PFSK-1 (cell line): ENCODE results near the gene GAD1.

Experiments
- FOXP2 ChIP-seq: optimal IDR thresholded peaks from 2 replicates; pipeline ENCODE3; 2011; ENCODE audit warnings: borderline replicate concordance, control low read depth, inconsistent platforms; ENCODE audit not compliant: insufficient read depth; ENCODE audit errors: extremely low read length, extremely low read depth
- POLR2AphosphoS5 ChIP-seq: IDR thresholded peaks from 2 replicates; pipeline ENCODE4 v1.6.1; 2012; ENCODE audit warnings: low read depth, mild to moderate bottlenecking, control low read depth, low read length, moderate library complexity
- SIN3A ChIP-seq: IDR thresholded peaks from 2 replicates; pipeline ENCODE4 v1.6.1; 2012; ENCODE audit warnings: mild to moderate bottlenecking, low read length, moderate library complexity, borderline replicate concordance; ENCODE audit not compliant: insufficient read depth
- TAF1 ChIP-seq: IDR thresholded peaks from 2 replicates; pipeline ENCODE4 v1.6.1; 2012; ENCODE audit warnings: low read length, control low read depth, borderline replicate concordance; ENCODE audit not compliant: insufficient read depth
- TF ChIP-seq, protein P1 (sequence below), 2 experiments: IDR thresholded peaks; 2 replicates each; pipeline versions ENCODE4 v1.6.1 to v1.8.0; 2011 to 2012; ENCODE audit warnings: low read depth in 2 of 2, low read length in 2 of 2, control low read depth in 1 of 2, inconsistent platforms in 1 of 2, mild to moderate bottlenecking in 1 of 2, moderate library complexity in 1 of 2; ENCODE audit not compliant: insufficient read depth in 1 of 2

The GAD1 gene

GRCh38 chr2:170774074-170774473 lies 42.6 kb upstream of the GAD1 start:
- TF ChIP-seq, protein P1, sequence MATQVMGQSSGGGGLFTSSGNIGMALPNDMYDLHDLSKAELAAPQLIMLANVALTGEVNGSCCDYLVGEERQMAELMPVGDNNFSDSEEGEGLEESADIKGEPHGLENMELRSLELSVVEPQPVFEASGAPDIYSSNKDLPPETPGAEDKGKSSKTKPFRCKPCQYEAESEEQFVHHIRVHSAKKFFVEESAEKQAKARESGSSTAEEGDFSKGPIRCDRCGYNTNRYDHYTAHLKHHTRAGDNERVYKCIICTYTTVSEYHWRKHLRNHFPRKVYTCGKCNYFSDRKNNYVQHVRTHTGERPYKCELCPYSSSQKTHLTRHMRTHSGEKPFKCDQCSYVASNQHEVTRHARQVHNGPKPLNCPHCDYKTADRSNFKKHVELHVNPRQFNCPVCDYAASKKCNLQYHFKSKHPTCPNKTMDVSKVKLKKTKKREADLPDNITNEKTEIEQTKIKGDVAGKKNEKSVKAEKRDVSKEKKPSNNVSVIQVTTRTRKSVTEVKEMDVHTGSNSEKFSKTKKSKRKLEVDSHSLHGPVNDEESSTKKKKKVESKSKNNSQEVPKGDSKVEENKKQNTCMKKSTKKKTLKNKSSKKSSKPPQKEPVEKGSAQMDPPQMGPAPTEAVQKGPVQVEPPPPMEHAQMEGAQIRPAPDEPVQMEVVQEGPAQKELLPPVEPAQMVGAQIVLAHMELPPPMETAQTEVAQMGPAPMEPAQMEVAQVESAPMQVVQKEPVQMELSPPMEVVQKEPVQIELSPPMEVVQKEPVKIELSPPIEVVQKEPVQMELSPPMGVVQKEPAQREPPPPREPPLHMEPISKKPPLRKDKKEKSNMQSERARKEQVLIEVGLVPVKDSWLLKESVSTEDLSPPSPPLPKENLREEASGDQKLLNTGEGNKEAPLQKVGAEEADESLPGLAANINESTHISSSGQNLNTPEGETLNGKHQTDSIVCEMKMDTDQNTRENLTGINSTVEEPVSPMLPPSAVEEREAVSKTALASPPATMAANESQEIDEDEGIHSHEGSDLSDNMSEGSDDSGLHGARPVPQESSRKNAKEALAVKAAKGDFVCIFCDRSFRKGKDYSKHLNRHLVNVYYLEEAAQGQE (IDR thresholded peaks at IDR 0.05; ENCODE audit: insufficient read depth in 1 of 2, low read depth in 2 of 2, low read length in 2 of 2), result no peak
- TF ChIP-seq SIN3A, result no peak
- no peak for TF ChIP-seq POLR2AphosphoS5
- no peak for TF ChIP-seq FOXP2
- no peak for TF ChIP-seq TAF1

GRCh38 chr2:170778900-170779299 lies 37.8 kb upstream of the GAD1 start:
- no peak for TF ChIP-seq SIN3A
- TF ChIP-seq POLR2AphosphoS5, result no peak
- TF ChIP-seq, protein P1 (IDR thresholded peaks at IDR 0.05; ENCODE audit: insufficient read depth in 1 of 2, low read depth in 2 of 2, low read length in 2 of 2), result no peak
- TF ChIP-seq FOXP2, result no peak
- TF ChIP-seq TAF1, result no peak

DNA sequence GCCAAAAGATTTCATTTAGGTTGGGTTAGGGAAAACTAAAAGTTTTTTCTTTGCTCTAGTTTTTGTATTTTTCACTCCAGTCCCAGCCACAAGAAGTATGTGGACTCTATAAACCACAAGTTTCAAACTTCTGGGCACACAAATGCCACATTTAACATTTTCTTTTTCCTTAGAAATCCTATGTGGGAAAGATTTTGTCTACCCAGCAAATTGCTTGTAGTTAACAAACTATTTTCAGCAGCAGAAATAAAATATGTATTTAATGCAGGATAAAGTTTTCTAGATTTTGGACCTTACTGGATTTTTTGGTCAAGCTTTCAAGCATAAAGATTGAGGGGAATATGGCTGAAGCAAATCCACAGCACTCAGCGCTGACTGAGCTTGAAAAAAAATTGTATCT lies 37.4 kb upstream of the GAD1 start:
- TF ChIP-seq SIN3A (no peak), FOXP2 (no peak), TAF1 (no peak), POLR2AphosphoS5 (no peak)
- TF ChIP-seq, protein P1 (IDR thresholded peaks at IDR 0.05; ENCODE audit: insufficient read depth in 1 of 2, low read depth in 2 of 2, low read length in 2 of 2), result no peak

DNA sequence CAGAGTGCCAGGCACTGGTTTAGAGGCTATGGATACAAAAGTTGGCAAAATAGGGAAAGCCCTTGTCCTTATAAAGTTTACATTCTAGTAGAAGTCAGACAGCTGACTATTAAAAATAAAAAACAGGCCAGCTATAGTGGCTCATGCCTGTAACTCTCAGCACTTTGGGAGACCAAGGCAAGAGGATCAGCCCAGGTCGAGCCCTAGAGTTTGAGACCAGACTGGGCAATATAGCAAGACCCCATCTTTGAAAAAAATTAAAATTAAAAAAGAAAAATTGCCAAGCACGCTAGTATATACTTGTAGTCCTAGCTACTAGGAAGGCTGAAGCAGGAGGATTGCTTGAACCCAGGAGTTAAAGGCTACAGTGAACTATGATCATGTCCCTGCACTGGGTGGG lies 34.0 kb upstream of the GAD1 start:
- TF ChIP-seq, protein P1 (IDR thresholded peaks at IDR 0.05; ENCODE audit: insufficient read depth in 1 of 2, low read depth in 2 of 2, low read length in 2 of 2), result no peak
- no peak for TF ChIP-seq FOXP2
- TF ChIP-seq TAF1, result no peak
- TF ChIP-seq POLR2AphosphoS5, result no peak
- no peak for TF ChIP-seq SIN3A

DNA sequence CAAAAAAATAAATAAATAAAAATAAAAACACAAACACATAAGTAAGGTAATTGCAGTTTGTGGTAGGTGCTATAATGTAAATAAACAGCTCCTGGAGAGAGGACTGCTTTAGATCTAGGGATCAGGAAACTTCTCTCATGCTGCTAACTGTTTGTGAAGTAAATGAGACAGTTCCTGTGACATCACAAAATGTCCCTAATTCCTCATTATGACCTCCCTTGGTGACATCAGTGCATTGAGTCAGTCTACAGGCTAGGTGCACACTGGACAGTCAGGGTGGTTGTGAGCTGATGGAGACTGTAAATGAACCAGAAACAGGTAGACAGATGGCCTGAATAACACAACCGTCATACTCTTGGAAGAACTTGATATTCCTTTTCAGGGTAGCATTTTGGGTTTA lies 33.1 kb upstream of the GAD1 start:
- no peak for TF ChIP-seq TAF1
